ENCODE data around the gene MLN.

Gene MLN

DNA sequence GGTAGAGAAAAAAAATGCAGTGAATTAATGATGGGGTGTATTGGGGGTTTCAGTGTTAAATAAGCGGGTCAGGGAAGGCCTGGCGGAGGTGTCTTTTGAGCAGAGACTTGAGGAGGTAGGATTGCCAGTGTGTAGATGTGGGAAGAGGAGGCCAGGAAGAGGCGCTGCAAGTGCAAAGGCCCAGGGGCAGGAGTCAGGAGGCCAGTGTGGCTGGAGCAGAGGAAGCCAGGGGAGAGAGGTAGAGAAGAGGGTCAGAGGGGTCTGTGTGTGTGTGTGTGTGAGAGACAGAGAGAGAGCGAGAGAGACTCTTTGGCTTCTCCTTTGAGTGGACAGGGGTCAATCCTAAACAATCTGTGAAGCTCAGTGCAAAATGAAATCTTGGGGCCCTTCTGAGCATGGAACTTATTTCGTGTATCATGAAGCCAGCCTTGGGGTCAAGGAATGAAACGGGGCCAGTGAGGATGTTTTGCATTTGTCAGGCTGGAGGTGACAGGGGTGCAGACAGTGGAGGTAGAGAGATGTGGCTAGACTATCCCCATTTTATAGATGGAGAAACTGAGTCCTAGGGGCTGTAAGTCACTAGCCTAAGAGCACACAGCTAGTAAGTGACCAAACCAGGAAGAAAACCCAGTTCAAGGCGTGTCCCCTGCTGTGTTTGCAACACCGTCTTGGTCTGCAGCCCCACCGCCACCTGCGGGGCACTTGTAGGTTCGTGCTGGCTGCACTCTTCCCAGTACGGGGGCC lies 47.4 kb downstream of the MLN start:
- no peak overlapping the region for H2AFZ ChIP-seq
- H3K27me3 ChIP-seq (ENCODE audit: control insufficient read depth, insufficient read depth, low read length), result no peaks in the 10 kb centered on the region
- no peak overlapping the region for H3K9ac ChIP-seq
- H3K9me3 ChIP-seq (ENCODE audit: control insufficient read depth, low read length), result no peaks in the 10 kb centered on the region
- TF ChIP-seq, protein P1, sequence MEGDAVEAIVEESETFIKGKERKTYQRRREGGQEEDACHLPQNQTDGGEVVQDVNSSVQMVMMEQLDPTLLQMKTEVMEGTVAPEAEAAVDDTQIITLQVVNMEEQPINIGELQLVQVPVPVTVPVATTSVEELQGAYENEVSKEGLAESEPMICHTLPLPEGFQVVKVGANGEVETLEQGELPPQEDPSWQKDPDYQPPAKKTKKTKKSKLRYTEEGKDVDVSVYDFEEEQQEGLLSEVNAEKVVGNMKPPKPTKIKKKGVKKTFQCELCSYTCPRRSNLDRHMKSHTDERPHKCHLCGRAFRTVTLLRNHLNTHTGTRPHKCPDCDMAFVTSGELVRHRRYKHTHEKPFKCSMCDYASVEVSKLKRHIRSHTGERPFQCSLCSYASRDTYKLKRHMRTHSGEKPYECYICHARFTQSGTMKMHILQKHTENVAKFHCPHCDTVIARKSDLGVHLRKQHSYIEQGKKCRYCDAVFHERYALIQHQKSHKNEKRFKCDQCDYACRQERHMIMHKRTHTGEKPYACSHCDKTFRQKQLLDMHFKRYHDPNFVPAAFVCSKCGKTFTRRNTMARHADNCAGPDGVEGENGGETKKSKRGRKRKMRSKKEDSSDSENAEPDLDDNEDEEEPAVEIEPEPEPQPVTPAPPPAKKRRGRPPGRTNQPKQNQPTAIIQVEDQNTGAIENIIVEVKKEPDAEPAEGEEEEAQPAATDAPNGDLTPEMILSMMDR (IDR thresholded peaks at IDR 0.05), result no peak
- H3K79me2 ChIP-seq, result no peaks in the 10 kb centered on the region
- H3K36me3 ChIP-seq (ENCODE audit: control insufficient read depth, insufficient read depth, low read length), result no peaks in the 10 kb centered on the region
- no peaks in the 10 kb centered on the region for H3K4me1 ChIP-seq
- no peak overlapping the region for H3K27ac ChIP-seq
- no peak overlapping the region for H3K4me2 ChIP-seq (ENCODE audit: low read length)
- H3K4me3 ChIP-seq (ENCODE audit: low read depth, low read length), result no peak overlapping the region

DNA sequence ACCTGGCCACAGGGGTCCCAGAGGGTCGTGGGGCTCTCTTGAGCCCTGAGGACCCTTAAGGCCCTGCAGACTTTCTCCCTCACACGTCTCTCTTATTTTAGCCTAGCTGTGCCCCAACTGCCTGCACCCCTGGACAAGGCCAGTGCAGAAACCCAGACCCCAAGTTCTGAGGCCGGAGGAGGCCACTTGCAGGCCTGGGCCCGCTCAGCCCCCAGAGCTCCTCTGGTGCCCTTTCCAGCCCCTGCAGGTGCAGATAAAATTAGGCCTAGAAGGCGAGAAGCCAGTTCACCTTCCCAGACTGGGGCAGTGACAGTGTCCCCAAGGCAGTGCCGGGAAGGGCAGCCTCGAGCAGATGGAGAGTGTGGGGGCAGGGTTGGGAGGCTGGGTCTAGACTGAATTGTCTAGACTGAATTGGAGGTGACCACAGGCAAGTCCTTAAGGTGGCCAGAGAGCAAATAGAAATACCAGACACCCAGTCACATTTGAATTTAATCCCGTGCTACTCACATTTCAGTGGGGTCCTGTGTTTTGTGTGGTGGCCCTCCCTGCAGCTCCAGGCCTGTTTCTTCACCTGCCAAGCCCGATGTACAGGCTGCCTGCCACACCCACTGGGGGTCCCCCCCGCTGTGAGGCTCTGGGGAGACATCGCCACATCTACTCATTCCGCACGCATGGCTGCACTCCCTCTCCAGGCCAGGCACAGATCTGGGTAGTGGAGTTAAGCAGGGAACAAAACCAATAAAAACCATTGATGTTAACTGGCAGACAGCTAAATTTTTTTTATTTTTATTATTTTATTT lies 48.5 kb downstream of the MLN start:
- no peak overlapping the region for H3K27ac ChIP-seq
- no peaks in the 10 kb centered on the region for H3K79me2 ChIP-seq
- TF ChIP-seq, protein P1 (IDR thresholded peaks at IDR 0.05), result no peak
- H3K4me1 ChIP-seq, result no peaks in the 10 kb centered on the region
- H3K9me3 ChIP-seq (ENCODE audit: control insufficient read depth, low read length), result no peaks in the 10 kb centered on the region
- H3K4me3 ChIP-seq (ENCODE audit: low read depth, low read length), result no peak overlapping the region
- H3K9ac ChIP-seq, result no peak overlapping the region
- H3K27me3 ChIP-seq (ENCODE audit: control insufficient read depth, insufficient read depth, low read length), result no peaks in the 10 kb centered on the region
- no peak overlapping the region for H3K4me2 ChIP-seq (ENCODE audit: low read length)
- H3K36me3 ChIP-seq (ENCODE audit: control insufficient read depth, insufficient read depth, low read length), result no peaks in the 10 kb centered on the region
- H2AFZ ChIP-seq, result no peak overlapping the region

DNA sequence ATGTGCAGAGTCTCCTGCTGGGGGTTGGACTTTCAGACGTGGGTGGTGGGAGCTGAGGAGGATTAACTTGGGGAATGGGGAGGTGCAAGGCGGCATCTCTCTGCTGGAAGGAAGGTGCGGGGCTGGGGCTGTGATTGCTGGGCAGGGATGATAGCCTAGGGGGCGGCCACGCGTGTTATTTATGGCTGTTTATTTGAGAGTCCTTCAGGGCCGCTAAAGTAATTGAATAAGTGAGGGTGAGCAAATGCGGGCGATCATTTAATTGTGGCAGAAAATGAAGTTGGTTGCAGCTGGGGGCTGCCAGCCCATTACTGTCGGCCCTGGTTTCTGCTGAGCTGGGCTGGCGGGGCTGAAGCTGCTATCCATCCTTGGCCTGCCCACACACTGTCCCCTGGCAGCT lies 49.6 kb downstream of the MLN start:
- H3K4me3 ChIP-seq (ENCODE audit: low read depth, low read length), result no peak overlapping the region
- no peaks in the 10 kb centered on the region for H3K4me1 ChIP-seq
- H3K9me3 ChIP-seq (ENCODE audit: control insufficient read depth, low read length), result no peaks in the 10 kb centered on the region
- H3K4me2 ChIP-seq (ENCODE audit: low read length), result no peak overlapping the region
- H3K27me3 ChIP-seq (ENCODE audit: control insufficient read depth, insufficient read depth, low read length), result no peaks in the 10 kb centered on the region
- TF ChIP-seq, protein P1 (IDR thresholded peaks at IDR 0.05), result no peak
- H3K9ac ChIP-seq, result no peak overlapping the region
- no peak overlapping the region for H3K27ac ChIP-seq
- no peaks in the 10 kb centered on the region for H3K36me3 ChIP-seq (ENCODE audit: control insufficient read depth, insufficient read depth, low read length)
- H2AFZ ChIP-seq, result no peak overlapping the region
- no peaks in the 10 kb centered on the region for H3K79me2 ChIP-seq

DNA sequence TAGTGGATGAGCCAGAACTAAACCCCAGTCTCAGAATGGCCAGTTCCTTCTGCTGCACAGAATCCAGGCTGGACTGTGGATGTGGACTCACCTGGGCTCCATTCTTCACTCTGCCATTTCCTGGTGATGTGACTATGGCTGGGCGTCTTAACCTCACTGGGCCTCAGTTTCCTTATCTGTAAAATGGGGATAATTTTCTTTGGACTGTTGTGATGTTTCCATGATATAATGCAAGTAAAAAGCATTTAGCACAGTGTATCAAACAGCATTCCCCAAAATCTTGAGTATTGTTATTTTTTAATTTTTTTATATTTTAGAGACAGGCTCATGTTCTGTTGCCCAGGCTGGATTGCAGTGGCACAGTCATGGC lies 51.2 kb downstream of the MLN start:
- no peak overlapping the region for H3K4me2 ChIP-seq (ENCODE audit: low read length)
- no peaks in the 10 kb centered on the region for H3K27me3 ChIP-seq (ENCODE audit: control insufficient read depth, insufficient read depth, low read length)
- H3K4me1 ChIP-seq, result no peaks in the 10 kb centered on the region
- H3K36me3 ChIP-seq (ENCODE audit: control insufficient read depth, insufficient read depth, low read length), result no peaks in the 10 kb centered on the region
- no peaks in the 10 kb centered on the region for H3K9me3 ChIP-seq (ENCODE audit: control insufficient read depth, low read length)
- H3K27ac ChIP-seq, result no peak overlapping the region
- H2AFZ ChIP-seq, result no peak overlapping the region
- H3K4me3 ChIP-seq (ENCODE audit: low read depth, low read length), result no peak overlapping the region
- no peak overlapping the region for H3K9ac ChIP-seq
- TF ChIP-seq, protein P1 (IDR thresholded peaks at IDR 0.05), result no peak
- no peaks in the 10 kb centered on the region for H3K79me2 ChIP-seq

Data from parathyroid adenoma (tissue), 2 donors.